H54 (cell line): ENCODE results near the gene CES2.
A peak's percentile ranks its signal among the peaks of the same experiment; 100 is the strongest.
"Not testable (repeated sequence)": the region's sequence is repeated elsewhere in the genome, so short reads cannot be mapped to it uniquely, and the experiment has no call there.

ENCODE experiments used
- DNase-seq: peaks from one replicate; pipeline ENCODE4 v3.0.0; 2011; ENCODE audit warnings: low spot score, mixed read lengths; ENCODE audit not compliant: insufficient read length
- FAIRE-seq: peaks from 3 replicates; lab custom pipeline; 2011; peaks lifted over from hg19 to GRCh38; lab: Jason Lieb, UNC
- POLR2A ChIP-seq: IDR thresholded peaks from 2 replicates; pipeline ENCODE4 v1.6.1; 2011; ENCODE audit warnings: low read depth, mild to moderate bottlenecking, low read length

Gene CES2

GRCh38 chr16:66952430-66953110, 17.3 kb downstream of the CES2 start:
- no peak for TF ChIP-seq POLR2A
- DNase-seq (no peak), FAIRE-seq (no peak)

GRCh38 chr16:66953462-66954096, 18.3 kb downstream of the CES2 start:
- FAIRE-seq = no peak
- no peak for TF ChIP-seq POLR2A
- no peak for DNase-seq

GRCh38 chr16:66954097-66954659, 18.9 kb downstream of the CES2 start:
- FAIRE-seq (peak; percentile 91), DNase-seq (peak; percentile 56)
- TF ChIP-seq POLR2A = no peak

- not testable (repeated sequence) for DNase-seq, FAIRE-seq
Observed at GRCh38 chr16:66955363-66956153, 20.2 kb downstream of the CES2 start.

- FAIRE-seq, DNase-seq: not testable (repeated sequence)
Observed at GRCh38 chr16:66956154-66956457, 20.8 kb downstream of the CES2 start.

- FAIRE-seq (no peak), DNase-seq (no peak)
- no peak for TF ChIP-seq POLR2A
Observed at GRCh38 chr16:66958857-66959703, 23.8 kb downstream of the CES2 start.

GRCh38 chr16:66959704-66960161, 24.4 kb downstream of the CES2 start:
- DNase-seq (no peak), FAIRE-seq (no peak)
- no peak for TF ChIP-seq POLR2A

- no peak for FAIRE-seq
- no peak for DNase-seq
- no peak for TF ChIP-seq POLR2A
Observed at GRCh38 chr16:66960270-66960669, 25.0 kb downstream of the CES2 start.

GRCh38 chr16:66961065-66961744, 25.9 kb downstream of the CES2 start, which contains the start of gene CES3:
Gene CES3 (plus strand): TSS chr16:66961266. CDS start chr16:66961308, 42 bp downstream.
- FAIRE-seq = peak; percentile 70
- TF ChIP-seq POLR2A = no peak

GRCh38 chr16:66961914-66962313, 26.6 kb downstream of the CES2 start:
- DNase-seq = no peak
- no peak for TF ChIP-seq POLR2A
- no peak for FAIRE-seq

More at GRCh38 chr16:66961065-66961744, 25.9 kb downstream of the CES2 start, which contains the start of gene CES3:
- DNase-seq = peak; percentile 75

- no peak for TF ChIP-seq POLR2A
- FAIRE-seq = no peak
- DNase-seq = no peak
Observed at GRCh38 chr16:66964049-66964448, 28.7 kb downstream of the CES2 start.

GRCh38 chr16:66968847-66969246, 33.5 kb downstream of the CES2 start:
- TF ChIP-seq POLR2A = no peak
- FAIRE-seq = no peak

More at GRCh38 chr16:66968847-66969246, 33.5 kb downstream of the CES2 start:
- DNase-seq = no peak
